Left ventricle myocardium inferior (tissue), 1 donor: Measurements from ENCODE around the gene RALY. TPM values are rescaled to one million over a fixed set of nuclear protein-coding genes. Genes with fewer than 3 reads are reported as not detected.

Experiments used
- DNase-seq: peaks from one replicate; pipeline ENCODE4 v3.0.0-alpha.2; 2020
- H3K27ac ChIP-seq: fragments of 200-600 bp; replicated peaks from 2 replicates; pipeline ENCODE4 v1.8.0; 2021
- H3K27me3 ChIP-seq: fragments of 200-600 bp; 2 replicates; pipeline ENCODE4 v1.8.0; 2021; ENCODE audit warnings: low read depth
- H3K36me3 ChIP-seq: fragments of 200-600 bp; 2 replicates; pipeline ENCODE4 v1.8.0; 2021
- H3K4me1 ChIP-seq: fragments of 200-600 bp; 2 replicates; pipeline ENCODE4 v1.8.0; 2021
- H3K4me3 ChIP-seq: fragments of 200-600 bp; 2 replicates; pipeline ENCODE4 v1.8.0; 2021; ENCODE audit warnings: mild to moderate bottlenecking, moderate library complexity
- H3K9me3 ChIP-seq: fragments of 200-600 bp; replicated peaks from 2 replicates; pipeline ENCODE4 v1.8.0; 2021
- intact Hi-C: fragments of 100-400 bp; cut with micrococcal nuclease; formaldehyde crosslinking; loops from one replicate; pipeline ENCODE4 v1.11.0; 2022
- total RNA-seq: library from RNA; stranded (reverse); fragmentation: NEBNext Ultra II Directional; extraction: Animal tissue kit (Norgen Biotek cat#: 25700); gene quantifications from one replicate; pipeline ENCODE4 v1.2.1, GENCODE V29; 2021
- TF ChIP-seq, protein P1 (sequence below): fragments of 200-600 bp; IDR thresholded peaks from 2 replicates; pipeline ENCODE4 v1.8.0; 2021; ENCODE audit warnings: antibody characterized with exemption, mild to moderate bottlenecking, borderline replicate concordance
- donor health status: DM: no; HTN: yes; CAD: no; lungs with severe emphysema.

The RALY gene
- total RNA-seq, 1 donor from 2014 or later: 107 TPM

DNA sequence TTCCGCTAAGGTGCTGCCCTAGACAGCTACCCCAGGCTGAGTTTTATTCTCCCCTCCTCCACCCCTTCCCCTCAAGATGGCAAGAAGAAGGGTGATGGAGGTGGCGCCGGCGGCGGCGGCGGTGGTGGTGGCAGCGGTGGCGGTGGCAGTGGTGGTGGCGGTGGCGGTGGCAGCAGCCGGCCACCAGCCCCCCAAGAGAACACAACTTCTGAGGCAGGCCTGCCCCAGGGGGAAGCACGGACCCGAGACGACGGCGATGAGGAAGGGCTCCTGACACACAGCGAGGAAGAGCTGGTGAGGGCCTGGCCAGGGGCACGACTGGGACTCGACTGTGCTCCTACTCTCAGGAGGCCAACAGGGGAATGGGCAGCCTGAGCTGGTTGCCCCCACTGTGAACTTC, 83.2 kb downstream of the RALY start:
- Histone ChIP-seq H3K4me1 (peaks cover 17% of the 10 kb centered on the region), H3K36me3 (peaks cover 77% of the 10 kb centered on the region), H3K27me3 (no peaks in the 10 kb centered on the region), H3K9me3 (no peaks in the 10 kb centered on the region), H3K27ac (no peak overlapping the region), H3K4me3 (no peak overlapping the region)
- intact Hi-C loops: no loop called here
- TF ChIP-seq, protein P1, sequence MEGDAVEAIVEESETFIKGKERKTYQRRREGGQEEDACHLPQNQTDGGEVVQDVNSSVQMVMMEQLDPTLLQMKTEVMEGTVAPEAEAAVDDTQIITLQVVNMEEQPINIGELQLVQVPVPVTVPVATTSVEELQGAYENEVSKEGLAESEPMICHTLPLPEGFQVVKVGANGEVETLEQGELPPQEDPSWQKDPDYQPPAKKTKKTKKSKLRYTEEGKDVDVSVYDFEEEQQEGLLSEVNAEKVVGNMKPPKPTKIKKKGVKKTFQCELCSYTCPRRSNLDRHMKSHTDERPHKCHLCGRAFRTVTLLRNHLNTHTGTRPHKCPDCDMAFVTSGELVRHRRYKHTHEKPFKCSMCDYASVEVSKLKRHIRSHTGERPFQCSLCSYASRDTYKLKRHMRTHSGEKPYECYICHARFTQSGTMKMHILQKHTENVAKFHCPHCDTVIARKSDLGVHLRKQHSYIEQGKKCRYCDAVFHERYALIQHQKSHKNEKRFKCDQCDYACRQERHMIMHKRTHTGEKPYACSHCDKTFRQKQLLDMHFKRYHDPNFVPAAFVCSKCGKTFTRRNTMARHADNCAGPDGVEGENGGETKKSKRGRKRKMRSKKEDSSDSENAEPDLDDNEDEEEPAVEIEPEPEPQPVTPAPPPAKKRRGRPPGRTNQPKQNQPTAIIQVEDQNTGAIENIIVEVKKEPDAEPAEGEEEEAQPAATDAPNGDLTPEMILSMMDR: no peak
- no peak for DNase-seq

DNA sequence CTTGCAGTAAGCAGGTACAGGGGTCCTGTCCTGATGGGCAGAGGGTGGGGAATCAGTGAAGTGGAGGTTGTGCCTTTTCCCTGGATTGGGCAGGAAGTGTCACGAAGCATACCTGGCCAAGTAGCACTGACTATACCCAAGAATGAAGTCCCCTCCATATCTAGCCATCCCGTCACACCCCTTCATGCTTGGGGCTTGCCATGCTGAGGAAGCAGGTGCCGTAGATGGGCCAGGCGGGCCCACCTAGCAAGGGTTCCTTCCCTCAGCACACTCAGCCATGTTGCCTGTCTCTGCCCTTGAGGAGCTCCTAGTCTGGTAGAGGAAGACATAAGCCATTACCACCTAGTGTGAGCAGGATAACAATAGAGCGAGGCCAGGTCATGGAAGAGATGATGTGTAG, 84.8 kb downstream of the RALY start:
- no peaks in the 10 kb centered on the region for H3K27me3 ChIP-seq
- no peak overlapping the region for H3K27ac ChIP-seq
- peaks cover 31% of the 10 kb centered on the region for H3K4me1 ChIP-seq
- peaks cover 62% of the 10 kb centered on the region for H3K36me3 ChIP-seq
- DNase-seq: no peak
- H3K9me3 ChIP-seq: no peaks in the 10 kb centered on the region
- TF ChIP-seq, protein P1: no peak
- intact Hi-C loops: no loop called here
- no peak overlapping the region for H3K4me3 ChIP-seq

DNA sequence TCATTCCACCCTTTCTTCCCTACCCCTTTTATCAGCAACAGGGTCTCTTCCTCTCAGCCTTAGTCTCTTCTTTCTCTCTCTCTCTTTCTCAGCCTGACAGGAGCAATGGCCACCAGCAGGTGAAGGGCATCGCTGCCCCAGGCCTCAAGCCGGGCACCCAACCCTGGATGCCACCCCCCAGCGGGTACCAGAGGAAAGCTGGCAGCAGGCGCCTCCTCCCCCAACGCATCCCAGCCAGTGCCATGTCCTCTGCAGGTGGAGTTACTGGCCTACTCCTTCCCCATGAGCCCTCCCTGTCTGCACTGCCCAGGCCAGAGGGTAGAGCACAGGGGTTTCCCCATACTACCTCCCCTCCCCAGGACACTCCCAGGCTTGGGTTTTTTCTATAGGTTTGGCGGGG, 86.1 kb downstream of the RALY start:
- Histone ChIP-seq H3K4me3 (no peak overlapping the region), H3K4me1 (peaks cover 37% of the 10 kb centered on the region), H3K36me3 (peaks cover 55% of the 10 kb centered on the region), H3K27me3 (no peaks in the 10 kb centered on the region), H3K9me3 (no peaks in the 10 kb centered on the region), H3K27ac (no peak overlapping the region)
- TF ChIP-seq, protein P1: no peak
- intact Hi-C loops: no loop called here
- DNase-seq: no peak

DNA sequence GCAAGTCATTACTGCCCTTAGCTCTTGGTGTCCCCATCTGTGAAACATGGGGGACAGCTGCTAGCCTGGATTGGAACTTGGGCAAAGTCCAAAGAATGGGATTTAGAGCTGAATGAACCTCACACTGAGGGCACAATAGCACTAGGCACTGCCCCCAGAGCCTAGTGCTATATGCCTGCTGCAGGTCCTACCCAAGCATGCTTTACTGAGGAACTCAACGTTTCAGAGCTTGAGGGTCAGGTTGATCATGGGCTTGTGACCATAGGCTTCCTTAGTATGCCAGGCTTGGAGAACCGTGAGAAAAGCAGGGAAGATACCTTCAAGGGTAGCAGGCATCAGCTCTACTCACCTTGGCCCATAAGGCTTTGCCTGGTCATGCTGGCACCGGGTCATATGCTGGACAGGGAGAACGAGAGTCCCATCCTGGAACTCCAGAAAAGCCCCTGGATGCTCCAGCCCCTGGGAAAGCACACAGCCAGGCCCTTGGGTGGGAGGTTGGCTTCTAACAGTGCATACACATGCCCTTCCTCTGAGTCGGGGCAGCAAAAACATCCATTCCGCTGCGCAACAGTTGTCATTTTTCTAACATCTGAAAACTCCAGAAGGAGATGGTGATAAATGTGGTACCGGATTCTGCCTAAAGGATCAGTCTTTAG, 88.6 kb downstream of the RALY start:
- Histone ChIP-seq H3K9me3 (no peaks in the 10 kb centered on the region), H3K4me1 (peaks cover 38% of the 10 kb centered on the region), H3K4me3 (no peak overlapping the region), H3K27ac (peak overlapping the region; percentile 58), H3K36me3 (peaks cover 43% of the 10 kb centered on the region), H3K27me3 (no peaks in the 10 kb centered on the region)
- TF ChIP-seq, protein P1: no peak
- DNase-seq: no peak
- intact Hi-C loops: no loop called here

DNA sequence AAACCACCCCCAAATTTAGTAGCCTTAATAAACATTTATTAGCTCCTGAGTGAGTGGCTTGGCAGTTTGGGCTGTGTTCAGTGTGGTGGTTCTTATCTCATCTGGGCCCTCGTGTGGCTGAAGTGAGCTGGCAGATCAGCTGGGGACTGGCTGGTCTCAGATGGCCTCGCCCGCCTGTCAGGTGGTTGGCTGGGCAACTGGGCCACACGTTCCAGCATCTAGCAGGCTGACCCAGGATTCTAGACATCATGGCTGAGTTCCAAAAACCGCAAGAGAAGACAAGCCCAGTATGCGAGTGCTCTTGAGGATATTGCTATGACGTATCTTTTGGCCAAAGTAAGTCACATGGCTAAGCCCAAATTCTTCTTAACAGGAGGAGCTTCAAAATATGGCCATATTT, 89.4 kb downstream of the RALY start:
- peaks cover 43% of the 10 kb centered on the region for H3K36me3 ChIP-seq
- no peaks in the 10 kb centered on the region for H3K27me3 ChIP-seq
- H3K9me3 ChIP-seq: no peaks in the 10 kb centered on the region
- intact Hi-C loops: no loop called here
- TF ChIP-seq, protein P1: peak; percentile 30
- H3K4me1 ChIP-seq: peaks cover 38% of the 10 kb centered on the region
- no peak overlapping the region for H3K4me3 ChIP-seq
- H3K27ac ChIP-seq: peak overlapping the region; percentile 58
- DNase-seq: peak; percentile 81
